H1 (cell line): Measurements from ENCODE around the gene ARHGAP15. TPM values are rescaled to one million over a fixed set of nuclear protein-coding genes. Genes with fewer than 3 reads are reported as not detected.

Source experiments
- CTBP2 ChIP-seq: IDR thresholded peaks from 2 replicates; pipeline ENCODE4 v1.7.0; 2011; ENCODE audit warnings: borderline replicate concordance, mild to moderate bottlenecking, moderate library complexity, mixed read lengths, low read length; ENCODE audit not compliant: insufficient read depth, insufficient read length
- EGR1 ChIP-seq: IDR thresholded peaks from 2 replicates; pipeline ENCODE4 v1.6.1; 2011; ENCODE audit warnings: low read depth, low read length, borderline replicate concordance
- GABPA ChIP-seq: IDR thresholded peaks from 2 replicates; pipeline ENCODE4 v1.6.1; 2011; ENCODE audit warnings: mild to moderate bottlenecking, low read length, moderate library complexity, borderline replicate concordance; ENCODE audit not compliant: insufficient read depth
- HDAC2 ChIP-seq, 2 experiments: fragments of 300-600 bp in 1 of 2; sonication (generic) in 1 of 2; IDR thresholded peaks; 2 replicates each; pipeline ENCODE4 v1.6.1; 2011 to 2012; ENCODE audit warnings: low read depth in 2 of 2, low read length in 2 of 2, mild to moderate bottlenecking in 2 of 2, moderate library complexity in 2 of 2, borderline replicate concordance in 1 of 2, inconsistent platforms in 1 of 2
- TEAD4 ChIP-seq: IDR thresholded peaks from 2 replicates; pipeline ENCODE4 v1.6.1; 2012; ENCODE audit warnings: low read depth, low read length, inconsistent platforms, mixed read lengths
- ZNF274 ChIP-seq: IDR thresholded peaks from 2 replicates; pipeline ENCODE4 v1.7.0; 2012; ENCODE audit warnings: low read length, borderline replicate concordance; ENCODE audit errors: extremely low read depth
- polyA plus RNA-seq, 7 experiments: library from polyadenylated mRNA; depleted of rRNA in 3 of 7; stranded (reverse) in 5 of 7; unstranded in 2 of 7; fragments of >200 nt in 5 of 7; fragments of 200-250 nt in 2 of 7; gene quantifications; 1 replicate in 5 of 7; 2 replicates in 1 of 7; 4 replicates in 1 of 7; pipeline versions ENCODE4 v1.2.1 to v1.2.3, GENCODE V29; 2011 to 2013; ENCODE audit warnings: missing spikeins in 2 of 7, mixed read lengths in 2 of 7
- total RNA-seq: library from RNA; stranded (reverse); fragmentation: NEBNext Ultra II Directional; extraction: Animal tissue kit (Norgen Biotek cat#: 25700); gene quantifications from 2 replicates; pipeline ENCODE4 v1.2.1, GENCODE V29; 2021
- TF ChIP-seq, protein P1 (sequence below): fragments of 300-600 bp; sonication (generic); IDR thresholded peaks from 2 replicates; pipeline ENCODE4 v1.7.1; 2012; ENCODE audit warnings: low read length, moderate library complexity, mild to moderate bottlenecking, inconsistent platforms; ENCODE audit not compliant: insufficient replicate concordance

The ARHGAP15 gene
- total and polyA plus RNA-seq, 2 of the 8 experiments (the other 6 are each of a cell fraction or from before 2014, with no cell fraction given), result not detected

GRCh38 chr2:143186876-143187275 lies 57.7 kb downstream of the ARHGAP15 start (continued):
- TF ChIP-seq, protein P1, sequence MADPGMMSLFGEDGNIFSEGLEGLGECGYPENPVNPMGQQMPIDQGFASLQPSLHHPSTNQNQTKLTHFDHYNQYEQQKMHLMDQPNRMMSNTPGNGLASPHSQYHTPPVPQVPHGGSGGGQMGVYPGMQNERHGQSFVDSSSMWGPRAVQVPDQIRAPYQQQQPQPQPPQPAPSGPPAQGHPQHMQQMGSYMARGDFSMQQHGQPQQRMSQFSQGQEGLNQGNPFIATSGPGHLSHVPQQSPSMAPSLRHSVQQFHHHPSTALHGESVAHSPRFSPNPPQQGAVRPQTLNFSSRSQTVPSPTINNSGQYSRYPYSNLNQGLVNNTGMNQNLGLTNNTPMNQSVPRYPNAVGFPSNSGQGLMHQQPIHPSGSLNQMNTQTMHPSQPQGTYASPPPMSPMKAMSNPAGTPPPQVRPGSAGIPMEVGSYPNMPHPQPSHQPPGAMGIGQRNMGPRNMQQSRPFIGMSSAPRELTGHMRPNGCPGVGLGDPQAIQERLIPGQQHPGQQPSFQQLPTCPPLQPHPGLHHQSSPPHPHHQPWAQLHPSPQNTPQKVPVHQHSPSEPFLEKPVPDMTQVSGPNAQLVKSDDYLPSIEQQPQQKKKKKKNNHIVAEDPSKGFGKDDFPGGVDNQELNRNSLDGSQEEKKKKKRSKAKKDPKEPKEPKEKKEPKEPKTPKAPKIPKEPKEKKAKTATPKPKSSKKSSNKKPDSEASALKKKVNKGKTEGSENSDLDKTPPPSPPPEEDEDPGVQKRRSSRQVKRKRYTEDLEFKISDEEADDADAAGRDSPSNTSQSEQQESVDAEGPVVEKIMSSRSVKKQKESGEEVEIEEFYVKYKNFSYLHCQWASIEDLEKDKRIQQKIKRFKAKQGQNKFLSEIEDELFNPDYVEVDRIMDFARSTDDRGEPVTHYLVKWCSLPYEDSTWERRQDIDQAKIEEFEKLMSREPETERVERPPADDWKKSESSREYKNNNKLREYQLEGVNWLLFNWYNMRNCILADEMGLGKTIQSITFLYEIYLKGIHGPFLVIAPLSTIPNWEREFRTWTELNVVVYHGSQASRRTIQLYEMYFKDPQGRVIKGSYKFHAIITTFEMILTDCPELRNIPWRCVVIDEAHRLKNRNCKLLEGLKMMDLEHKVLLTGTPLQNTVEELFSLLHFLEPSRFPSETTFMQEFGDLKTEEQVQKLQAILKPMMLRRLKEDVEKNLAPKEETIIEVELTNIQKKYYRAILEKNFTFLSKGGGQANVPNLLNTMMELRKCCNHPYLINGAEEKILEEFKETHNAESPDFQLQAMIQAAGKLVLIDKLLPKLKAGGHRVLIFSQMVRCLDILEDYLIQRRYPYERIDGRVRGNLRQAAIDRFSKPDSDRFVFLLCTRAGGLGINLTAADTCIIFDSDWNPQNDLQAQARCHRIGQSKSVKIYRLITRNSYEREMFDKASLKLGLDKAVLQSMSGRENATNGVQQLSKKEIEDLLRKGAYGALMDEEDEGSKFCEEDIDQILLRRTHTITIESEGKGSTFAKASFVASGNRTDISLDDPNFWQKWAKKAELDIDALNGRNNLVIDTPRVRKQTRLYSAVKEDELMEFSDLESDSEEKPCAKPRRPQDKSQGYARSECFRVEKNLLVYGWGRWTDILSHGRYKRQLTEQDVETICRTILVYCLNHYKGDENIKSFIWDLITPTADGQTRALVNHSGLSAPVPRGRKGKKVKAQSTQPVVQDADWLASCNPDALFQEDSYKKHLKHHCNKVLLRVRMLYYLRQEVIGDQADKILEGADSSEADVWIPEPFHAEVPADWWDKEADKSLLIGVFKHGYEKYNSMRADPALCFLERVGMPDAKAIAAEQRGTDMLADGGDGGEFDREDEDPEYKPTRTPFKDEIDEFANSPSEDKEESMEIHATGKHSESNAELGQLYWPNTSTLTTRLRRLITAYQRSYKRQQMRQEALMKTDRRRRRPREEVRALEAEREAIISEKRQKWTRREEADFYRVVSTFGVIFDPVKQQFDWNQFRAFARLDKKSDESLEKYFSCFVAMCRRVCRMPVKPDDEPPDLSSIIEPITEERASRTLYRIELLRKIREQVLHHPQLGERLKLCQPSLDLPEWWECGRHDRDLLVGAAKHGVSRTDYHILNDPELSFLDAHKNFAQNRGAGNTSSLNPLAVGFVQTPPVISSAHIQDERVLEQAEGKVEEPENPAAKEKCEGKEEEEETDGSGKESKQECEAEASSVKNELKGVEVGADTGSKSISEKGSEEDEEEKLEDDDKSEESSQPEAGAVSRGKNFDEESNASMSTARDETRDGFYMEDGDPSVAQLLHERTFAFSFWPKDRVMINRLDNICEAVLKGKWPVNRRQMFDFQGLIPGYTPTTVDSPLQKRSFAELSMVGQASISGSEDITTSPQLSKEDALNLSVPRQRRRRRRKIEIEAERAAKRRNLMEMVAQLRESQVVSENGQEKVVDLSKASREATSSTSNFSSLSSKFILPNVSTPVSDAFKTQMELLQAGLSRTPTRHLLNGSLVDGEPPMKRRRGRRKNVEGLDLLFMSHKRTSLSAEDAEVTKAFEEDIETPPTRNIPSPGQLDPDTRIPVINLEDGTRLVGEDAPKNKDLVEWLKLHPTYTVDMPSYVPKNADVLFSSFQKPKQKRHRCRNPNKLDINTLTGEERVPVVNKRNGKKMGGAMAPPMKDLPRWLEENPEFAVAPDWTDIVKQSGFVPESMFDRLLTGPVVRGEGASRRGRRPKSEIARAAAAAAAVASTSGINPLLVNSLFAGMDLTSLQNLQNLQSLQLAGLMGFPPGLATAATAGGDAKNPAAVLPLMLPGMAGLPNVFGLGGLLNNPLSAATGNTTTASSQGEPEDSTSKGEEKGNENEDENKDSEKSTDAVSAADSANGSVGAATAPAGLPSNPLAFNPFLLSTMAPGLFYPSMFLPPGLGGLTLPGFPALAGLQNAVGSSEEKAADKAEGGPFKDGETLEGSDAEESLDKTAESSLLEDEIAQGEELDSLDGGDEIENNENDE, result no peak
- TF ChIP-seq CTBP2 (no peak), GABPA (no peak), HDAC2 (IDR thresholded peaks at IDR 0.05; ENCODE audit: borderline replicate concordance in 1 of 2, low read depth in 2 of 2, low read length in 2 of 2) (no peak), EGR1 (no peak), ZNF274 (no peak), TEAD4 (no peak)
